GM23248 (cell line): ENCODE results near the gene FSTL3. TPM values are rescaled to one million over a fixed set of nuclear protein-coding genes. Genes with fewer than 3 reads are reported as not detected.

ENCODE experiments used
- DNase-seq: peaks from one replicate; pipeline ENCODE4 v3.0.0-alpha.2; 2015
- H2AFZ ChIP-seq: fragments of 200-600 bp; sonication (generic); 2 replicates; pipeline ENCODE4 v1.6.1; 2016; ENCODE audit warnings: antibody characterized with exemption
- H3F3A ChIP-seq: fragments of 200-600 bp; sonication (generic); 2 replicates; pipeline ENCODE4 v1.6.1; 2016; ENCODE audit warnings: mild to moderate bottlenecking, antibody characterized with exemption, mixed run types; ENCODE audit not compliant: insufficient read depth
- H3K27ac ChIP-seq: fragments of 200-600 bp; sonication (generic); 2 replicates; pipeline ENCODE4 v1.5.1; 2016; ENCODE audit warnings: mild to moderate bottlenecking
- H3K27me3 ChIP-seq: fragments of 200-600 bp; sonication (generic); replicated peaks from 2 replicates; pipeline ENCODE4 v1.6.1; 2016; ENCODE audit warnings: mild to moderate bottlenecking; ENCODE audit not compliant: insufficient read depth
- H3K36me3 ChIP-seq: fragments of 200-600 bp; sonication (generic); 2 replicates; pipeline ENCODE4 v1.6.1; 2016; ENCODE audit warnings: low read depth, mild to moderate bottlenecking
- H3K4me1 ChIP-seq: fragments of 200-600 bp; sonication (generic); 2 replicates; pipeline ENCODE4 v1.6.1; 2016; ENCODE audit warnings: mild to moderate bottlenecking; ENCODE audit not compliant: insufficient read depth
- H3K4me2 ChIP-seq: fragments of 200-600 bp; sonication (generic); one replicate; pipeline ENCODE4 v1.6.1; 2016; ENCODE audit warnings: mild to moderate bottlenecking; ENCODE audit not compliant: unreplicated experiment
- H3K4me3 ChIP-seq: fragments of 200-600 bp; sonication (generic); 2 replicates; pipeline ENCODE4 v1.5.1; 2016; ENCODE audit warnings: mild to moderate bottlenecking
- H3K79me2 ChIP-seq: fragments of 200-600 bp; sonication (generic); 2 replicates; pipeline ENCODE4 v1.6.1; 2016; ENCODE audit warnings: mild to moderate bottlenecking; ENCODE audit not compliant: insufficient read depth
- H3K9ac ChIP-seq: fragments of 200-600 bp; sonication (generic); 2 replicates; pipeline ENCODE4 v1.6.1; 2016; ENCODE audit warnings: mild to moderate bottlenecking
- H3K9me2 ChIP-seq: fragments of 200-600 bp; sonication (generic); 2 replicates; pipeline ENCODE4 v1.6.1; 2016; ENCODE audit warnings: mixed run types, mild to moderate bottlenecking, moderate library complexity; ENCODE audit not compliant: insufficient read depth
- H3K9me3 ChIP-seq: fragments of 200-600 bp; sonication (generic); one replicate; pipeline ENCODE4 v1.6.1; 2017; ENCODE audit warnings: low read depth
- H4K20me1 ChIP-seq: fragments of 200-600 bp; sonication (generic); 2 replicates; pipeline ENCODE4 v1.6.0; 2016; ENCODE audit not compliant: insufficient read depth
- EZH2 ChIP-seq: fragments of 200-600 bp; sonication (generic); IDR thresholded peaks from 2 replicates; pipeline ENCODE4 v1.6.1; 2018; ENCODE audit warnings: antibody characterized with exemption, mild to moderate bottlenecking; ENCODE audit not compliant: insufficient read depth, poor library complexity, severe bottlenecking
- EZH2phosphoT487 ChIP-seq: fragments of 200-600 bp; sonication (generic); IDR thresholded peaks from 2 replicates; pipeline ENCODE4 v1.6.1; 2018; ENCODE audit warnings: antibody characterized with exemption, moderate library complexity, mild to moderate bottlenecking, low read depth; ENCODE audit not compliant: insufficient read depth
- WGBS, 2 experiments: methylation state at CpG; one replicate each; pipeline ENCODE4 v1.1.6; 2015 to 2017; ENCODE audit warnings: low lambda C conversion rate in 2 of 2, low coverage in 1 of 2; ENCODE audit errors: missing lambda C conversion rate in 2 of 2; 5-methylcytosine and 5-hydroxymethylcytosine counted together
- in situ Hi-C: fragments of 300-500 bp; cut with MboI; formaldehyde crosslinking; loops from 2 replicates; pipeline ENCODE4 v1.15.0; 2020
- polyA plus RNA-seq: library from polyadenylated mRNA; unstranded; fragments of >200 nt; fragmentation: Nextera tagmentation; extraction: Ambion mirVana; gene quantifications from 2 replicates; pipeline ENCODE4 v1.2.1, GENCODE V29; 2016
- total RNA-seq: library from RNA; depleted of rRNA; stranded (reverse); fragments of >200 nt; shearing (Covaris generic); gene quantifications from 2 replicates; pipeline ENCODE4 v1.2.3, GENCODE V29; 2014

Gene FSTL3
- total and polyA plus RNA-seq, 2 experiments from 2014 or later = 41.4 to 100 TPM

DNA sequence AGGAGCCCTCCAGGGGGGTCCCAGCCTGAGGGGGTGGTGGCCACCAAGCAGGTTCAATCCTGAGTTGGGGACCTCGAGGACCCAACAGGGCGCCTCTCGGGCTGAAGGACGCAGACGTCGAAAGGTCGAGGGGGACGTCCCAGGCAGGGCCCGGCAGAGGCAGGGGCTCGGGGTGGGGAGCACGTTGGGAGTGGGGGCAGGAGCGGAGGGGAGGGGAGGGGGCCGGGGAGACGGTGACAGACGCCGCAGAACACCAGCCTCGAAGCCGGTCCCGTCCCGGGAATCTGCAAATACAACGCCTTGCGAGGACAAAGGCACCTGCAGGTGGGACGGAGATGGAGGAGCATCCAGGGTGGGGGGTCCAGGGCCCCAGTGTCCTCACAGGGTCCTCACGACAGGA lies 32.5 kb upstream of the FSTL3 start:
- in situ Hi-C loops = no loop called here
- H3K79me2 ChIP-seq = peaks cover 9% of the 10 kb centered on the region; the same call in 1 of the 2 replicates
- no peak overlapping the region for H3K9ac ChIP-seq
- no peak overlapping the region for H3K4me2 ChIP-seq
- WGBS, 2 experiments = 90 to 93% methylated on average over 5 to 24 of the region's 24 CpGs
- no peaks in the 10 kb centered on the region for H3K9me3 ChIP-seq
- no peak overlapping the region for H2AFZ ChIP-seq
- H3K9me2 ChIP-seq = no peaks in the 10 kb centered on the region
- H3K36me3 ChIP-seq = peaks cover 7% of the 10 kb centered on the region; the same call in 1 of the 2 replicates
- no peaks in the 10 kb centered on the region for H3F3A ChIP-seq
- H3K27ac ChIP-seq = no peak overlapping the region
- no peak overlapping the region for H3K4me3 ChIP-seq
- no peaks in the 10 kb centered on the region for H4K20me1 ChIP-seq
- no peak for DNase-seq
- H3K27me3 ChIP-seq = no peaks in the 10 kb centered on the region
- H3K4me1 ChIP-seq = no peaks in the 10 kb centered on the region
- TF ChIP-seq EZH2phosphoT487 = no peak
- no peak for TF ChIP-seq EZH2

DNA sequence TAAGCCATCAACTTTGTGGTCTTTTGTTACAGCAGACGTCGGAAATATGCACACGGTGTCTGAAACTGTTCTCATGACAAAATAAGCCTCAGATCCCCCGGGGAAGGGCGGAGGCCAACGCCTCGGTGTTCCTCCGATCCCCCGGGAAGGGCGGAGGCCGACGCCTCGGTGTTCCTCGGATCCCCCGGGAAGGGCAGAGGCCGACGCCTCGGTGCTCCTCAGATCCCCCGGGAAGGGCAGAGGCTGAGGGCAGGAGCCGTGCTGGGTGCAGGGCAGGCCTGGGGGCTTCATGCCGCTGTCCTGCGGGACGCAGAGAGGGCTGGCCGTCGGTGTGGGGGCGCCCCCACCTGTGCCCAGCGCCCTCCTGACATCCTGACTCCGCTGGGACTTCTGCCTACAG lies 31.8 kb upstream of the FSTL3 start:
- H3K36me3 ChIP-seq = peaks cover 7% of the 10 kb centered on the region; the same call in 1 of the 2 replicates
- no peak overlapping the region for H3K27ac ChIP-seq
- peaks cover 13% of the 10 kb centered on the region for H3K79me2 ChIP-seq
- in situ Hi-C loops = no loop called here
- H3K27me3 ChIP-seq = no peaks in the 10 kb centered on the region
- no peaks in the 10 kb centered on the region for H3K4me1 ChIP-seq
- DNase-seq = no peak
- no peak overlapping the region for H3K4me3 ChIP-seq
- no peak overlapping the region for H3K9ac ChIP-seq
- H3K9me2 ChIP-seq = no peaks in the 10 kb centered on the region
- H3F3A ChIP-seq = no peaks in the 10 kb centered on the region
- H2AFZ ChIP-seq = no peak overlapping the region
- no peaks in the 10 kb centered on the region for H4K20me1 ChIP-seq
- H3K9me3 ChIP-seq = no peaks in the 10 kb centered on the region
- H3K4me2 ChIP-seq = no peak overlapping the region
- TF ChIP-seq EZH2 = no peak
- no peak for TF ChIP-seq EZH2phosphoT487
- 74 to 85% methylated on average over 16 to 26 of the region's 28 CpGs for WGBS, 2 experiments

DNA sequence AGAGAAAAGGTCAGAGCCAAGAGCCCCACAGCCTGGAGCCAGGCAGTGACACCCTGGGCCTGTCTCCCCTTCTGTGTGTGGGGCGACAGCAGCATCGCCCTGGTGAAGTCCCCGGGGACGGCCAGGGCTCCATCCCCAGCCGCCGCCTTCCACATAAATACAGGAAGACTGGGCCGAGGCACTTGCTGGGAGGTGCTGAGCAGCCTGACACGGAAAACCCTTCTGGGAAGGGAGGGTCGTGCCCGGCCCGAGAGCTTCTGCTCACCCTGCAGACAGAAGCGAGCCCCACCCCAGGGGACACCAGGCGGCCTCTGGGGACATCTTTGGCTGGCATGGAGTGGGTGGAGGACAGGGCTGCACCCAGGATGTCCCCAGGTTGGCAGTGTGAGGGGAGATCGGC lies 31.4 kb upstream of the FSTL3 start:
- Histone ChIP-seq H3K9me3 (no peaks in the 10 kb centered on the region), H3F3A (no peaks in the 10 kb centered on the region), H3K4me1 (no peaks in the 10 kb centered on the region), H3K36me3 (peaks cover 7% of the 10 kb centered on the region; the same call in 1 of the 2 replicates), H3K4me2 (no peak overlapping the region), H3K4me3 (no peak overlapping the region), H3K27me3 (no peaks in the 10 kb centered on the region), H3K79me2 (peaks cover 17% of the 10 kb centered on the region), H3K27ac (no peak overlapping the region), H2AFZ (no peak overlapping the region), H4K20me1 (no peaks in the 10 kb centered on the region), H3K9me2 (no peaks in the 10 kb centered on the region), H3K9ac (no peak overlapping the region)
- in situ Hi-C loops = no loop called here
- TF ChIP-seq EZH2 (no peak), EZH2phosphoT487 (no peak)
- 86% methylated on average over 13 of the region's 14 CpGs for WGBS, 2 experiments
- DNase-seq = no peak

DNA sequence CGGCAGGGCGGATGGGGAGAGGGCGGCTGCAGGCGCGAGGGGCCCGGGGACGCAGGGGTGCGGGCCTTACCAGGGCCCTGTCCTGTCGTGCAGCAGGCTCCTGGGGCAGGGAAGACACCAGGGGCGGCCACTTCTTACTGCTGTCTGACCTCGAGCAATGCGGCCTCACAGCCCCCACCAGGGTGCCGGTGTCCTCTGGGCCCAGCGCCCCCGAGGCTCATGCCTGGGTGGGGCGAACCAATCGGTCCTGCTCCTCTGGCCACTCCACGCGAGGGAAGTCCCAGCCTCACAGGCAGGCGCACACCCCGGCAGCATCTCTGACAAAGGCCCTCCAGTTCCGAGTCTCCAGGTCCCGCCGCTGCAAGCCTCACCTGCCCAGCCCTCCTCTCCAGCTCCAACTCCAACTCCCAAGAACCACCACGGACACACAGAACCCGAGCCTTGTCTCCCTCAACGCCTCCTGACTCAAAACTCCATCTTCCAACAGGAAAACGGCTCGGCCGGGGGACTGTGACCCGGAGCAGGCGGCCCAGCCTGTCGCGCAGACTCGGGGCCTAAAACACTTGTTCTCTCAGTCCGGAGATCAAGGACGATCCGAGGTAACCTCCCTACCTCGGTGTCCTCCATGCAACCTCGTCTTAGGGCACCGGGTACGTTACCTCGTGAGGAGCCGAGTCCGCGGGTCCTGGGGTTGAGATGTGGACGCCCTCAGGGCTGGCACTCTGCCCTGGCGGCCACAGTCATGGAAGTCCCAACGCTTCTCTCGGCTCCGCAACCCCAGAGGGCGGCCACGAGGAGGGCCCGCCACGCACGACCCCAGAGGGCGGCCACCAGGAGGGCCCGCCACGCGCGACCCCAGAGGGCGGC lies 30.0 kb upstream of the FSTL3 start:
- Histone ChIP-seq H3K27me3 (no peaks in the 10 kb centered on the region), H3K9me2 (no peaks in the 10 kb centered on the region), H4K20me1 (no peaks in the 10 kb centered on the region), H3K79me2 (peaks cover 30% of the 10 kb centered on the region), H3F3A (no peaks in the 10 kb centered on the region), H3K9ac (no peak overlapping the region), H2AFZ (no peak overlapping the region), H3K27ac (no peak overlapping the region), H3K36me3 (peaks cover 7% of the 10 kb centered on the region; the same call in 1 of the 2 replicates), H3K4me2 (no peak overlapping the region), H3K4me1 (no peaks in the 10 kb centered on the region), H3K9me3 (no peaks in the 10 kb centered on the region), H3K4me3 (no peak overlapping the region)
- no peak for TF ChIP-seq EZH2phosphoT487
- no peak for TF ChIP-seq EZH2
- no peak for DNase-seq
- in situ Hi-C loops = no loop called here
- WGBS, 2 experiments = 93 to 97% methylated on average over 42 to 62 of the region's 62 CpGs
